Measurements from ENCODE around the gene EN1. TPM values are rescaled to one million over a fixed set of nuclear protein-coding genes. Genes with fewer than 3 reads are reported as not detected.

EN1 gene
- total and polyA plus RNA-seq, 12 donors = 0.03 to 0.98 (median 0.39) TPM; not detected in 5

- TF ChIP-seq POLR2A (IDR thresholded peaks at IDR 0.05) (no peak), CTCF (IDR thresholded peaks at IDR 0.05) (no peak)
- 62 to 73% (median 73%) methylated on average over 5 of the region's 5 CpGs for WGBS, 4 donors
Measured at GRCh38 chr2:118803012-118803411, 44.4 kb downstream of the EN1 start.

GRCh38 chr2:118801151-118801550, 46.3 kb downstream of the EN1 start:
- no peak for TF ChIP-seq CTCF (IDR thresholded peaks at IDR 0.05)
- TF ChIP-seq POLR2A (IDR thresholded peaks at IDR 0.05) = no peak
- Histone ChIP-seq H3K4me3 (no peak overlapping the region), H3K9me3 (replicated peaks in 1 of 3) (no peaks in the 10 kb centered on the region), H3K36me3 (replicated peaks in 1 of 2) (no peaks in the 10 kb centered on the region), H3K27me3 (peaks cover 5% of the 10 kb centered on the region), H3K27ac (no peak overlapping the region), H3K4me1 (replicated peaks in 1 of 2) (no peaks in the 10 kb centered on the region)
- intact Hi-C loops (cut with DNase I) = no loop called here
- DNase-seq = no peak
- 77 to 83% (median 77%) methylated on average over 4 of the region's 4 CpGs for WGBS, 4 donors

More at GRCh38 chr2:118803012-118803411, 44.4 kb downstream of the EN1 start:
- Histone ChIP-seq H3K4me1 (replicated peaks in 1 of 2) (no peaks in the 10 kb centered on the region), H3K36me3 (replicated peaks in 1 of 2) (no peaks in the 10 kb centered on the region), H3K9me3 (replicated peaks in 1 of 3) (no peaks in the 10 kb centered on the region), H3K4me3 (no peak overlapping the region), H3K27me3 (peaks cover 8% of the 10 kb centered on the region), H3K27ac (no peak overlapping the region)
- no peak for DNase-seq
- intact Hi-C loops (cut with DNase I) = no loop called here

GRCh38 chr2:118800736-118801135, 46.7 kb downstream of the EN1 start:
- intact Hi-C loops (cut with DNase I) = no loop called here
- WGBS, 4 donors = 72 to 88% (median 74%) methylated on average over 4 of the region's 4 CpGs
- Histone ChIP-seq H3K27me3 (peaks cover 5% of the 10 kb centered on the region), H3K4me1 (replicated peaks in 1 of 2) (no peaks in the 10 kb centered on the region), H3K27ac (no peak overlapping the region), H3K4me3 (no peak overlapping the region), H3K9me3 (replicated peaks in 1 of 3) (no peaks in the 10 kb centered on the region), H3K36me3 (replicated peaks in 1 of 2) (no peaks in the 10 kb centered on the region)
- TF ChIP-seq POLR2A (IDR thresholded peaks at IDR 0.05) (no peak), CTCF (IDR thresholded peaks at IDR 0.05) (no peak)
- no peak for DNase-seq

GRCh38 chr2:118794546-118794945, 52.9 kb downstream of the EN1 start:
- Histone ChIP-seq H3K36me3 (replicated peaks in 1 of 2) (no peaks in the 10 kb centered on the region), H3K9me3 (replicated peaks in 1 of 3) (no peaks in the 10 kb centered on the region), H3K4me3 (no peak overlapping the region), H3K27me3 (no peaks in the 10 kb centered on the region), H3K27ac (no peak overlapping the region), H3K4me1 (replicated peaks in 1 of 2) (no peaks in the 10 kb centered on the region)
- WGBS, 4 donors = 63 to 78% (median 73%) methylated on average over 4 of the region's 4 CpGs
- TF ChIP-seq POLR2A (IDR thresholded peaks at IDR 0.05) (no peak), CTCF (IDR thresholded peaks at IDR 0.05) (no peak)
- intact Hi-C loops (cut with DNase I) = no loop called here
- DNase-seq = no peak

Other genes starting within 250 kb of the EN1 start
- 100 to 1,000 TPM in 2 of 9 donors, 10 to 100 TPM in 5, 1 to 10 TPM in 1, under 1 TPM in 1; 0.44 to 149 (median 38.5) TPM for gene MARCO, start 94.5 kb upstream of the EN1 start, total RNA-seq
- gene MARCO, start 94.5 kb upstream of the EN1 start, polyA plus RNA-seq = 10 to 100 TPM in 2 of 3 donors, 1 to 10 TPM in 1; 8.7 to 19.1 (median 14.5) TPM